ENCODE results near the gene AMHR2.

Gene AMHR2

GRCh38 chr12:53480491-53481442, 57.1 kb downstream of the AMHR2 start:
- no peak for DNase-seq (ENCODE audit: low spot score)

Data from CD4-positive, alpha-beta T cell treated with Interleukin-15 for 4 hours (primary cell).